Neural cell (in vitro differentiated cells): Measurements from ENCODE around the gene LHX2. TPM values are rescaled to one million over a fixed set of nuclear protein-coding genes. Genes with fewer than 3 reads are reported as not detected.

Source experiments
- H2AFZ ChIP-seq: fragments of 200-600, 300-800 bp; sonication (generic), shearing (Covaris generic); 2 replicates; pipeline ENCODE4 v1.6.0; 2014; ENCODE audit warnings: low read depth, mild to moderate bottlenecking, antibody characterized with exemption, low read length, moderate library complexity
- H3F3A ChIP-seq: fragments of 200-600 bp; shearing (Covaris generic); 2 replicates; pipeline ENCODE4 v1.6.1; 2016; ENCODE audit warnings: mild to moderate bottlenecking, moderate library complexity, mixed read lengths, antibody characterized with exemption, low read length; ENCODE audit not compliant: insufficient read depth, poor library complexity, severe bottlenecking
- H3K27ac ChIP-seq: fragments of 200-600, 300-800 bp; sonication (generic), shearing (Covaris generic); 2 replicates; pipeline ENCODE4 v1.5.1; 2014; ENCODE audit warnings: mild to moderate bottlenecking, low read length, moderate library complexity
- H3K27me3 ChIP-seq: fragments of 300-800, 200-600 bp; sonication (generic), shearing (Covaris generic); 2 replicates; pipeline ENCODE4 v1.6.0; 2014; ENCODE audit warnings: mild to moderate bottlenecking, low read depth, low read length, moderate library complexity; ENCODE audit not compliant: insufficient read depth
- H3K36me3 ChIP-seq: fragments of 300-800, 200-600 bp; sonication (generic), shearing (Covaris generic); 2 replicates; pipeline ENCODE4 v1.5.1; 2014; ENCODE audit warnings: mild to moderate bottlenecking, antibody characterized with exemption, low read length, moderate library complexity; ENCODE audit not compliant: insufficient read depth
- H3K4me2 ChIP-seq: fragments of 300-800, 200-600 bp; sonication (generic), shearing (Covaris generic); 2 replicates; pipeline ENCODE4 v1.6.0; 2014; ENCODE audit warnings: mild to moderate bottlenecking, low read length
- H3K4me3 ChIP-seq: fragments of 300-800, 200-600 bp; sonication (generic), shearing (Covaris generic); 2 replicates; pipeline ENCODE4 v1.5.1; 2014; ENCODE audit warnings: mild to moderate bottlenecking, low read length, moderate library complexity
- H3K79me2 ChIP-seq: fragments of 200-600 bp; shearing (Covaris generic); replicated peaks from 2 replicates; pipeline ENCODE4 v1.6.0; 2014; ENCODE audit warnings: mild to moderate bottlenecking, low read length, moderate library complexity; ENCODE audit not compliant: insufficient read depth
- H3K9ac ChIP-seq: fragments of 300-800, 200-600 bp; sonication (generic), shearing (Covaris generic); 2 replicates; pipeline ENCODE4 v1.6.1; 2016; ENCODE audit warnings: mild to moderate bottlenecking, low read length, mixed read lengths
- H3K9me2 ChIP-seq: fragments of 200-600 bp; shearing (Covaris generic); 2 replicates; pipeline ENCODE4 v1.6.1; 2016; ENCODE audit warnings: mild to moderate bottlenecking, low read length, mixed read lengths; ENCODE audit not compliant: insufficient read depth
- H3K9me3 ChIP-seq: fragments of 200-600, 300-800 bp; sonication (generic), shearing (Covaris generic); 2 replicates; pipeline ENCODE4 v1.6.1; 2016; ENCODE audit warnings: mild to moderate bottlenecking, mixed run types, low read length, moderate library complexity, mixed read lengths
- H4K20me1 ChIP-seq: fragments of 200-600 bp; shearing (Covaris generic); 2 replicates; pipeline ENCODE4 v1.6.1; 2016; ENCODE audit warnings: mild to moderate bottlenecking, mixed run types; ENCODE audit not compliant: insufficient read depth
- EP300 ChIP-seq: fragments of 450-650 bp; conservative IDR thresholded peaks from 2 replicates; pipeline ENCODE4 v1.6.1; 2014; ENCODE audit warnings: antibody characterized with exemption, mild to moderate bottlenecking, moderate library complexity; ENCODE audit not compliant: poor library complexity, severe bottlenecking
- EZH2 ChIP-seq: fragments of 200-600, 300-800 bp; shearing (Covaris generic), sonication (generic); IDR thresholded peaks from 2 replicates; pipeline ENCODE4 v1.6.1; 2014; ENCODE audit warnings: antibody characterized with exemption, low read length, borderline replicate concordance, mild to moderate bottlenecking; ENCODE audit not compliant: insufficient read depth, poor library complexity, severe bottlenecking
- MXI1 ChIP-seq: fragments of 450-650 bp; conservative IDR thresholded peaks from 2 replicates; pipeline ENCODE4 v1.6.1; 2014; ENCODE audit warnings: antibody characterized with exemption, mild to moderate bottlenecking; ENCODE audit not compliant: poor library complexity, severe bottlenecking
- POLR2AphosphoS5 ChIP-seq: IDR thresholded peaks from 2 replicates; pipeline ENCODE4 v1.6.1; 2012
- RAD21 ChIP-seq: fragments of 450-650 bp; conservative IDR thresholded peaks from 2 replicates; pipeline ENCODE4 v1.6.1; 2014; ENCODE audit warnings: antibody characterized with exemption, mild to moderate bottlenecking, moderate library complexity
- SMC3 ChIP-seq: fragments of 450-650 bp; conservative IDR thresholded peaks from 2 replicates; pipeline ENCODE4 v1.6.1; 2014; ENCODE audit warnings: antibody characterized with exemption, mild to moderate bottlenecking, moderate library complexity; ENCODE audit not compliant: poor library complexity
- TAF1 ChIP-seq: IDR thresholded peaks from 2 replicates; pipeline ENCODE4 v1.6.1; 2012; ENCODE audit warnings: low read depth
- polyA plus RNA-seq: library from polyadenylated mRNA; depleted of rRNA; stranded (reverse); fragments of >200 nt; gene quantifications from 2 replicates; pipeline ENCODE4 v1.2.3, GENCODE V29; 2014
- TF ChIP-seq, protein P1 (sequence below): IDR thresholded peaks from 2 replicates; pipeline ENCODE4 v1.6.1; 2012; ENCODE audit warnings: borderline replicate concordance
- TF ChIP-seq, protein P2 (sequence below): fragments of 450-650 bp; IDR thresholded peaks from 2 replicates; pipeline ENCODE4 v1.5.1; 2014; ENCODE audit warnings: antibody characterized with exemption, mild to moderate bottlenecking, moderate library complexity; ENCODE audit not compliant: poor library complexity, severe bottlenecking

LHX2 gene
- polyA plus RNA-seq, 1 donor from 2014 or later, result 3.6 TPM

DNA sequence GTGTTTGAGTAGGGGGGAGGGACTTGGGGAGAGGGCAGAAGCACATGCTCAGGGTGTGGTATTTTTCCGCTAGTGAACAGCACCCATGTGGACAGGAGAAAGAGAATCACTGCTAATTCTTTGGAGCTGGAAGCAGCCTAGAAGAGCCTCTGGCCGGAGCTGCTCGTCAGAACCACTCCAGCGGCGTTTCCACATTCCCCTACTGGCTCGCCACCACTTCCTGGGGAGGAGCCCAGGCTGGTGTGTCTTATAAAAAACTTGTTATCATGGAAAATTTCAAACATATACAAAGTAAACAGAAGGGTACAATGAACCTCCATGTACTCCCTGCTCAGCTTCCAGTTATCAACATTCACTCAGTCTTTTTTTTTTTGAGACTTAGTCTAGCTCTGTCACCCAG, 26.7 kb downstream of the LHX2 start:
- Histone ChIP-seq H3F3A (no peaks in the 10 kb centered on the region), H3K36me3 (no peaks in the 10 kb centered on the region), H3K4me3 (no peak overlapping the region), H2AFZ (no peak overlapping the region), H4K20me1 (no peaks in the 10 kb centered on the region), H3K9ac (no peak overlapping the region), H3K27ac (no peak overlapping the region), H3K9me3 (no peaks in the 10 kb centered on the region), H3K4me2 (no peak overlapping the region), H3K9me2 (no peaks in the 10 kb centered on the region), H3K27me3 (peaks cover 10% of the 10 kb centered on the region), H3K79me2 (no peaks in the 10 kb centered on the region)
- TF ChIP-seq SMC3, result no peak
- TF ChIP-seq TAF1, result no peak
- TF ChIP-seq MXI1, result no peak
- TF ChIP-seq, protein P1, sequence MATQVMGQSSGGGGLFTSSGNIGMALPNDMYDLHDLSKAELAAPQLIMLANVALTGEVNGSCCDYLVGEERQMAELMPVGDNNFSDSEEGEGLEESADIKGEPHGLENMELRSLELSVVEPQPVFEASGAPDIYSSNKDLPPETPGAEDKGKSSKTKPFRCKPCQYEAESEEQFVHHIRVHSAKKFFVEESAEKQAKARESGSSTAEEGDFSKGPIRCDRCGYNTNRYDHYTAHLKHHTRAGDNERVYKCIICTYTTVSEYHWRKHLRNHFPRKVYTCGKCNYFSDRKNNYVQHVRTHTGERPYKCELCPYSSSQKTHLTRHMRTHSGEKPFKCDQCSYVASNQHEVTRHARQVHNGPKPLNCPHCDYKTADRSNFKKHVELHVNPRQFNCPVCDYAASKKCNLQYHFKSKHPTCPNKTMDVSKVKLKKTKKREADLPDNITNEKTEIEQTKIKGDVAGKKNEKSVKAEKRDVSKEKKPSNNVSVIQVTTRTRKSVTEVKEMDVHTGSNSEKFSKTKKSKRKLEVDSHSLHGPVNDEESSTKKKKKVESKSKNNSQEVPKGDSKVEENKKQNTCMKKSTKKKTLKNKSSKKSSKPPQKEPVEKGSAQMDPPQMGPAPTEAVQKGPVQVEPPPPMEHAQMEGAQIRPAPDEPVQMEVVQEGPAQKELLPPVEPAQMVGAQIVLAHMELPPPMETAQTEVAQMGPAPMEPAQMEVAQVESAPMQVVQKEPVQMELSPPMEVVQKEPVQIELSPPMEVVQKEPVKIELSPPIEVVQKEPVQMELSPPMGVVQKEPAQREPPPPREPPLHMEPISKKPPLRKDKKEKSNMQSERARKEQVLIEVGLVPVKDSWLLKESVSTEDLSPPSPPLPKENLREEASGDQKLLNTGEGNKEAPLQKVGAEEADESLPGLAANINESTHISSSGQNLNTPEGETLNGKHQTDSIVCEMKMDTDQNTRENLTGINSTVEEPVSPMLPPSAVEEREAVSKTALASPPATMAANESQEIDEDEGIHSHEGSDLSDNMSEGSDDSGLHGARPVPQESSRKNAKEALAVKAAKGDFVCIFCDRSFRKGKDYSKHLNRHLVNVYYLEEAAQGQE, result no peak
- no peak for TF ChIP-seq EP300
- TF ChIP-seq RAD21, result no peak
- TF ChIP-seq POLR2AphosphoS5, result no peak
- no peak for TF ChIP-seq EZH2
- TF ChIP-seq, protein P2, sequence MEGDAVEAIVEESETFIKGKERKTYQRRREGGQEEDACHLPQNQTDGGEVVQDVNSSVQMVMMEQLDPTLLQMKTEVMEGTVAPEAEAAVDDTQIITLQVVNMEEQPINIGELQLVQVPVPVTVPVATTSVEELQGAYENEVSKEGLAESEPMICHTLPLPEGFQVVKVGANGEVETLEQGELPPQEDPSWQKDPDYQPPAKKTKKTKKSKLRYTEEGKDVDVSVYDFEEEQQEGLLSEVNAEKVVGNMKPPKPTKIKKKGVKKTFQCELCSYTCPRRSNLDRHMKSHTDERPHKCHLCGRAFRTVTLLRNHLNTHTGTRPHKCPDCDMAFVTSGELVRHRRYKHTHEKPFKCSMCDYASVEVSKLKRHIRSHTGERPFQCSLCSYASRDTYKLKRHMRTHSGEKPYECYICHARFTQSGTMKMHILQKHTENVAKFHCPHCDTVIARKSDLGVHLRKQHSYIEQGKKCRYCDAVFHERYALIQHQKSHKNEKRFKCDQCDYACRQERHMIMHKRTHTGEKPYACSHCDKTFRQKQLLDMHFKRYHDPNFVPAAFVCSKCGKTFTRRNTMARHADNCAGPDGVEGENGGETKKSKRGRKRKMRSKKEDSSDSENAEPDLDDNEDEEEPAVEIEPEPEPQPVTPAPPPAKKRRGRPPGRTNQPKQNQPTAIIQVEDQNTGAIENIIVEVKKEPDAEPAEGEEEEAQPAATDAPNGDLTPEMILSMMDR, result no peak

DNA sequence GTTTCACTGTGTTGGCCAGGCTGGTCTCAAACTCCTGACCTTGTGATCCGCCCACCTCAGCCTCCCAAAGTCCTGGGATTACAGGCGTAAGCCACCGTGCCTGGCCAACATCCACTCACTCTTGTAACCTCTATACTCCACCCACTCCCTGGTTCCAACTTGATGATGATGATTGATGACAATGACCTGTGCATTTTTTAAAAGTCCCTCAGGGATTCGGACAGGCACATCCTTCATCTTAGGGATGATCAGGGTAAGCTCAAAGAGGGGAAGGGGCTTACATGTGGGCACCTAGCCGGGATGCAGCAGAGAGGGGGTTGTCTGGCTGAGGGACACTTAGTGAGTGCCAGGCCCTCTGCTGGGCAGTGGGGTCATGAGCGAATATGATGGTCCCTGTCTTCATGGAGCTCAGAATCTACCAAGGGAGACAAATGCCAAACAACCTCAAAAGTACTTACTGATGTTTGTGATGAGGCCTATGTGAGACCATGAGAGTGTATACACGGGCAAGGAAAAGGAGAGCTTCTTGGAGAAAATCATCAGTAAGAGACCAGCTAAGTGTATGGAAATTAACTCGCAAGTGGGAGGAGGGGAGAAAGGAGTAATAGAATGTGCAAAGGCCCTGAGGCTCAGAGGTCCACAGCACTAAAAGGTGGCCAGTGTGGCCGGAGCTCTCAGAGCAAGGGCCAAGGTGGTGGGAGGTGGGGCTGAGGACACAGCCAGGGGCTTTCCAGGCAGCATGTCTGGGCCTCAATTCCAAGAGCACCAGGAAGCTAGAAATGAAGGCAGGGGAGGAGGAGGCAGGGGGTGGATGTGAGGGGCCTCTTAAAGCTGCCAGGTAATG, 27.4 kb downstream of the LHX2 start:
- Histone ChIP-seq H3K9ac (no peak overlapping the region), H3K79me2 (no peaks in the 10 kb centered on the region), H3K27ac (no peak overlapping the region), H3K36me3 (no peaks in the 10 kb centered on the region), H4K20me1 (no peaks in the 10 kb centered on the region), H2AFZ (no peak overlapping the region), H3F3A (no peaks in the 10 kb centered on the region), H3K4me3 (no peak overlapping the region), H3K4me2 (no peak overlapping the region), H3K9me3 (no peaks in the 10 kb centered on the region), H3K27me3 (peaks cover 10% of the 10 kb centered on the region), H3K9me2 (no peaks in the 10 kb centered on the region)
- TF ChIP-seq POLR2AphosphoS5 (no peak), MXI1 (no peak), RAD21 (no peak)
- TF ChIP-seq, protein P2, result no peak
